GM13977 (cell line): ENCODE data around the gene RNF207.
A peak's percentile ranks its signal among the peaks of the same experiment; 100 is the strongest.

Experiments
- DNase-seq: peaks from one replicate; pipeline ENCODE4 v3.0.0; 2012; ENCODE audit warnings: low spot score
- CTCF ChIP-seq: IDR thresholded peaks from 2 replicates; pipeline ENCODE4 v1.5.1; 2012; ENCODE audit warnings: mild to moderate bottlenecking, control low read depth; ENCODE audit not compliant: insufficient read depth; ENCODE audit errors: extremely low read depth, missing control alignments
- in situ Hi-C: fragments of 300-500 bp; cut with MboI; formaldehyde crosslinking; loops from one replicate; pipeline ENCODE4 v1.12.0; 2022; ENCODE audit warnings: low sequenced_read_pairs, low pct_unique_long_range_greater_than_20kb, mixed read lengths, inconsistent platforms; ENCODE audit not compliant: unreplicated experiment

The RNF207 gene

GRCh38 chr1:6256645-6257044 lies 50.7 kb downstream of the RNF207 start:
- no peak for DNase-seq
- TF ChIP-seq CTCF: no peak
- in situ Hi-C loops: no loop called here

GRCh38 chr1:6257541-6258069 lies 51.7 kb downstream of the RNF207 start:
- no peak for DNase-seq
- no peak for TF ChIP-seq CTCF
- in situ Hi-C loops: no loop called here

- TF ChIP-seq CTCF: no peak
- in situ Hi-C loops: no loop called here
- no peak for DNase-seq
These were observed 52.8 kb downstream of the RNF207 start for GRCh38 chr1:6258675-6259074.

GRCh38 chr1:6259491-6260362 lies 53.8 kb downstream of the RNF207 start:
- in situ Hi-C loops: no loop called here
- no peak for TF ChIP-seq CTCF
- DNase-seq: peak; percentile 94

GRCh38 chr1:6260433-6260934 lies 54.6 kb downstream of the RNF207 start:
- TF ChIP-seq CTCF: no peak
- peak; percentile 73 for DNase-seq
- in situ Hi-C loops: no loop called here

- TF ChIP-seq CTCF: no peak
- DNase-seq: peak; percentile 90
- in situ Hi-C loops: no loop called here
These were observed 55.2 kb downstream of the RNF207 start, which contains the start of gene GPR153 for GRCh38 chr1:6260961-6261614. GPR153 (minus strand) TSS chr1:6261098; CDS start chr1:6254905, 6,193 bp downstream.
